HG03432 (cell line): Measurements from ENCODE around the gene PRAMEF1.
"Not testable (repeated sequence)": the region's sequence is repeated elsewhere in the genome, so short reads cannot be mapped to it uniquely, and the experiment has no call there.

Experiments
- ATAC-seq: cut with Tn5 transposase; IDR thresholded peaks from one replicate; pipeline ENCODE4 v1.9.1; 2021; ENCODE audit warnings: mild to moderate bottlenecking, moderate library complexity; ENCODE audit not compliant: unreplicated experiment

The PRAMEF1 gene

GRCh38 chr1:12791097-12791496 lies at the start of gene PRAMEF1:
TSS of gene PRAMEF1 (plus strand) at chr1:12791397. CDS start at chr1:12793228, 1,831 bp downstream.
- ATAC-seq = not testable (repeated sequence)

- ATAC-seq = no peak
These were observed 49.3 kb upstream of the PRAMEF1 start for GRCh38 chr1:12741946-12742345.

- ATAC-seq = no peak
These were observed 45.8 kb upstream of the PRAMEF1 start for GRCh38 chr1:12745126-12745991.

DNA sequence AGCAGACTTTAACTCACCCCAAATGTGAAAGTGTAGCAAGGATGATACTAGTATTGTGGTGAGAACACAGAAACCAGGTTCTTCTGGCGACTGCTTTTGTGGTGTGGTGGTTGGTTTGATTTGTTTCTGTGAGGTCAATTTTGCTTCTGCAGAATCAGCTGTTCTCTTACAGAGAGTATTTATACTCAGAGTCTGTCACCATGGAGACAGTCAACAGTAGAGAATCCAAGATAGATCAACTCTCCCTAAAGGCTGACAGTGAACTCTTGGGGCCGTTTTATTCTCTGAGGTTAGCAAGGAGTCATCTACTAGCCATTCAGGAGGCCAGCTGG lies 45.2 kb upstream of the PRAMEF1 start, which contains the start of gene CFAP107:
TSS of gene CFAP107 (plus strand) at position 209 of the 332 bp plus-strand sequence. CDS start 231 bp downstream, outside the sequence.
- no peak for ATAC-seq

- no peak for ATAC-seq
These were observed 42.3 kb upstream of the PRAMEF1 start for GRCh38 chr1:12748778-12749355.

DNA sequence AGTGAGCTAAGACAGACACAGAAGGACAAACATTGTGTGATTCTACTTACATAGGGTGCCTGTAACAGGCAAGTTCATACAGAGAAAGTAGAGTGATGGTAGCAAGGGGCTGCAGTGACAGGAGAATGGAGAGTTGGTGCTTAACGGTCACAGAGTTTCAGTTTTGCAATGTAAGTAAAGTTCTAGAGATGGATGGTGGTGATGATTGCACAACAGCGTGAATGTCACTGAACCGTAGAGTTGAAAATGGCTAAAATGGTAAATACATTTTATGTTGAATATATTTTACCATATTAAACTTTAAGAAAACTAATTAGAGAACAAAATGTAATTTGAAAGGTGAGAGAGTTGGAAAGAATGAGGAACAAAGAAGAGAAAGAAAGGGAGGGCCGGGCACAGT lies 36.5 kb upstream of the PRAMEF1 start:
- no peak for ATAC-seq

DNA sequence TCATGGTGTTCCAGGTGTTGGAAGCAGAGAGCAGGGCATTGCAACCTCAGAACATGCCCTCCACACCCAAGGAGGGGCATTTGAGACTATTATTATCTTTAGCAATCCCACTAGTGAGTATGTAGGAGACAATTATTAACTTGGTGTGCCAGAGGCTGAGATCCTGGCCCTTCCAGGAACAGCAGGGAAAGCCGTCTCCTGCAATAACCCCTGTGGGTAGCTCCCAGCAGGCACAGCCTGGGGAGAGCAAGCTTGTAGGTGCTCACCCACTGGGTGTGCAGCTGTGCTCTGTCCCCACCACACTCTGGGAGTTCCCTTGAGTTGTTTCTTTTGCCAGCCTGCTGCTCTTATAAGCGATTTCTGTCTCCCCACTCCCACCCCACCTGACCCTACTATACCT lies 34.9 kb upstream of the PRAMEF1 start:
- ATAC-seq = no peak

DNA sequence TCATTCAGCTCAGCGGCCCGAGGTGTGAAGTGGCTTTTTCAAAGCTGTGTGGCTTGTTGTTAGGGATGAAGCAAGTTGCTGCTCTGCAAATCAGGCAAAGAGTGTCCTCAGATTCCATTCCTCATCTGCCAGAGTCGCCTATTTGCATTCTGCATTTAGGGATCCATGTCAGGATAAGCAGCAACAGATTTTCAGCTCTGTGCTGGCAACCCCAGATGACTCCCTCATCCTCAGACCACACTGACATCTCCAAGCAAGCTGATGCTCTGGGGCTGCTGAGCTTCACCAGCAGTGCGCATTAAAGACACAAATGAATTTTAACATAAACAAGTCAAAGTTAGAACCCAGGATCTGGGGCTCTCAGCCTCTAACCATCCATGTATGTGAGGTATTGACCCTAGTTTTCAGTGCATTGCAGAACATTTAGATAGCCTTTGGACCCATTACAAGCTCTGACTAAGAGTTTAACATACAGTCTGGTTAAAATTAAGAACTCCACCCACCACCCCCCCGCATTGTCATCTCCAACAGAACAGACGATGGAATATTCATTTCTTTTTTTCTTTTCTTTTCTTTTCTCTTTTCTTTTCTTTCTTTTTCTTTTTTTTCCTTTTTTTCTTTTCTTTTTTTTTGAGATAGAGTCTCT lies 34.3 kb upstream of the PRAMEF1 start:
- no peak for ATAC-seq

GRCh38 chr1:12757836-12758235 lies 33.4 kb upstream of the PRAMEF1 start:
- no peak for ATAC-seq

- ATAC-seq = no peak
These were observed 30.9 kb upstream of the PRAMEF1 start for GRCh38 chr1:12760256-12760795.

DNA sequence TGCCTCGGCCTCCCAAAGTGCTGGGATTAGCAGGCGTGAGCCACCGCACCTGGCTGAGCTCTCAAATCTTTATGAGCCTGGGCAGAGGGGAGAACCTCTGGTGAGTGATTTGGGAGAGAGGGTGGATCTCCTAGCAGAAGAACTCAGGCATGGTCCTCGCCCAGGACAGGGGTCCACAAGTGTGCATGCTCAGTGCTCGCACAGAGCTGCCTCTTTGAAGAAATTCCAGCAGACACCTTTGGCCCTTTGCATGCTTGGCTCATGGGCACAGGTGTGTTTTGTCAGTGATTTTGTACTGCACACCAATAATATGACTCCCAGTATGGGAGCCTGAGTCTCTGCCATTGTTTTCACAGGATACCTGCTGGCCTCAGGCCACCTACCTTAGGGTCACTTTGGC lies 29.4 kb upstream of the PRAMEF1 start:
- no peak for ATAC-seq

DNA sequence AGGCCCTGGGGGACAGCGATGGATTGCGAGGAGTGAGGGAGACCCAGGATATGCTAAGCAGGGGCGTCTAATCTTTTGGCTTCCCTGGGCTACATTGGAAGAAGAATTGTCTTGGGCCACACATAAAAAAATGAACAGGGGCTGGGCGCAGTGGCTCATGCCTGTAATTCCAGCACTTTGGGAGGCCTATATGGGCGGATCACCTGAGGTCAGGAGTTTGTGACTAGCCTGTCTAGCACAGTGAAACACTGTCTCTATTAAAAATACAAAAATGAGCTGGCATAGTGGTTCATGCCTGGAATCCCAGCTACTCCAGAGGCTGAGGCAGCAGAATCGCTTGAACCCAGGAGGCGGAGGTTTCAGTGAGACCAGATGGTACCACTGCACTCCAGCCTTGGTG lies 28.4 kb upstream of the PRAMEF1 start:
- ATAC-seq = no peak

GRCh38 chr1:12763479-12763878 lies 27.7 kb upstream of the PRAMEF1 start:
- ATAC-seq = no peak

GRCh38 chr1:12764016-12764415 lies 27.2 kb upstream of the PRAMEF1 start:
- no peak for ATAC-seq

DNA sequence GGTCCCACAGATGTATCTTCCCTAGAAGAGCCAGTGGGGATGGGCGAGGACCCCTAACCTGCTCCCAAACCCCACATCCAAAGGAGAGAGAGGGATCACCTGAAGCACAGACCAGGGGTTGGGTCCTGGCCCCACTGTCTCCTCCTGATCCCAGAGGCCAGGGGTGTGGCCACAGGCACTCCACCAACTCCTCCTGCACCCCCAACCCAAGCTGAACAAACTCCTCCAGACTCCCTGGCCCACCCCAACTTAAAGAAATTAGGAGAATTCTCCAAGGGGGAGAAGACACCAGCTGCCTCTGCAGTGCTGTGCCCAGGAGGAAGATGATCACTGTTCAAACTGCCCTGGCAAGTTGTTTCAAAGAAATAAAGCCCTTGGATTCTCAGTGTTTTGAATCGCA lies 22.2 kb upstream of the PRAMEF1 start:
- ATAC-seq = no peak

DNA sequence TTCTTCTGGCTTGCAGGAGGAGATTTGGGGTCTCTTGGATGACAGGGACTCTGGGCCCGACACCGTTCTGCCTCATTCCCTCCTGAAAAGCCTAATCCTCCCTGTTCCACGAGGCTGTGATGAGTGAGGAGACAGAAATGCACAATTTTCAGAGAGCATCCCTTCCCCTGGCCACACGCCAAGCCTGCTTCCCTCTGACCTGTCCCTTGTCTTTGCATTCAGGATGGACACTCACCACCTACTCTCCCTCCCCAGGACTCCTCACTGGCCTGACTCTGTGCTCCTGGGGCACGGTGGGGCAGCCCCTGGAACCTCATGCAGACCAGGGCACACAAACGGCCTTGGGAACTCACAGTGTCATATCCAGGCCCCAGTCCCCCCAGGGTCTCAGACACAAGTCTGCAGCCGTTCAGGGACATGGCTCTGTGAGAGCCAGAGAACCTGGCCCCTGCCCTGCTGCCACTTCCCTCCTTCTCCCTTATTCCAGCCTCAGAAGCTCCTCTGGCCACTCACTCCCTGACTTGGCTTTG lies 21.2 kb upstream of the PRAMEF1 start:
- ATAC-seq = no peak

DNA sequence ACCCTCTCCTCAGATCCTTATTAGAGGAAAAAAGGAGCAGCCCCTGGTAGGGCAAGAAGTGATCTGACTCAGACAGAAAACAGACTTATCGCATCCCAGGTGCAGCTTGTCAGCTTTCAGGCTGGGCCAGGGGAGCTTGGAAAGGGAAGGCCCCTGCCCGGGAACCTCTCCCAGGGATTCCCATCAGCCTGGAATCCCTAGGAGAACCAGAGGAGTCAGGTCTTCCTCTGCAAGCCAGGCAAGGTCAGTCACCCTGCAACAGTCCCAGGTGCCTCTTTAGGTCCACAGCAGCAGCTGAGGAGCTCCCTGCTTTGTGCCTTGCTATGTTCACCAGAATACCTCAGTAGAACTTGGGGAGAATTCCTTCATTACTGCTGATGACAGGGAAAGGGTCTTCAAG lies 20.6 kb upstream of the PRAMEF1 start:
- ATAC-seq = no peak

DNA sequence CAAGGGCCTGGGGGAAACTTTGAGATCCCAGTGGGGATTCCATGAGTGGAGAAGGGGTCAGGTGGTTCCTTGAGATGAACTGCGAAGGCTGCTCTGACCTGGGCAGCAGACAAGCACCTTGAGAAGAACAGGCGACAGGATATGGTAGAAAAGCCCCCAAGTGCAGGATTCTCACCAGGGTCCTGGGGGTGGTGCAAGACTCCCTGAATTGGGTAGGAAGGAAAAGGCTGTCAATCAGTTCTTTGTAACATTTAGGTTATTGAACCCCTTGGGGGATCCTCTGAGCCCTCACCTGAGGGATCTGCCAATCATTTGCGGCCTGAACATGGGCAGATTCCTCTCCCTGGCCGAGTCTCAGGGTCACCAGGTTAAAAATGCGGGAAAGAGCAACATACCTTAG lies 20.0 kb upstream of the PRAMEF1 start:
- no peak for ATAC-seq

DNA sequence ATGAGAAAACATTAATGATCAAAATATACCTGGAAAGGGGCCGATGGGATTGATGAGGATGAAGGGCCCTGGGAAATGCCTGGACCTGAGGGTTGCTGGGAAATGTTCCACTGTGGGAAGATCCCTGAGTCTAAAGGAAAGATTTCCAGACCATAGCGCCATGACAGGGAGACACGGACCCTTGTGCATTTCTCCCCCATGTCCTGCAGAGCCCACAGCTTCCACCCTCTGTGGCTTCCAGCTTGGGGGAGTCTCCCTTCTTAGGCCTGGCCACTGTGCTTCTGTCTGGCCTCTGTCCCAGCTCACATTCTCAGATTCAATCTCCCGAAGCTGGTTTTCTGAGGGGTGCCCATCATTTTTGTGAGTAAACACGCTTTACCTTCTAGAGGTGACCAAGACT lies 18.7 kb upstream of the PRAMEF1 start:
- ATAC-seq = no peak

- ATAC-seq = no peak
These were observed 17.8 kb upstream of the PRAMEF1 start, which contains the start of gene PRAMEF12 for GRCh38 chr1:12773438-12773837. TSS of gene PRAMEF12 (plus strand) at chr1:12773738. CDS start at chr1:12774868, 1,130 bp downstream.

- ATAC-seq = no peak
These were observed 16.3 kb upstream of the PRAMEF1 start for GRCh38 chr1:12774801-12775345.
